Upper lobe of left lung (tissue), 6 donors: ENCODE data around the gene NEK10. TPM values are rescaled to one million over a fixed set of nuclear protein-coding genes. Genes with fewer than 3 reads are reported as not detected.

Experiments used
- ATAC-seq, 2 donors: fragments of 200-7000 bp; cut with Tn5 transposase; one replicate each; pipeline ENCODE4 v1.9.1; 2022; ENCODE audit warnings: mild to moderate bottlenecking in 2 of 2, moderate library complexity in 2 of 2; ENCODE audit not compliant: low FRiP score in 2 of 2
- DNase-seq, 2 donors: peaks; one replicate each; pipeline ENCODE4 v3.0.0-alpha.2; 2019 to 2020
- H3K27ac ChIP-seq, 4 donors: fragments of 200-600 bp; sonication (generic); one replicate each; pipeline ENCODE4 v1.5.1; 2016 to 2019
- H3K27me3 ChIP-seq, 4 donors: fragments of 200-600 bp; sonication (generic); one replicate each; pipeline ENCODE4 v1.5.1; 2017 to 2019
- H3K36me3 ChIP-seq, 4 donors: fragments of 200-600 bp; sonication (generic); one replicate each; pipeline ENCODE4 v1.5.1; 2016 to 2019
- H3K4me1 ChIP-seq, 4 donors: fragments of 200-600 bp; sonication (generic); one replicate each; pipeline ENCODE4 v1.5.1; 2018 to 2019
- H3K4me3 ChIP-seq, 4 donors: fragments of 200-600 bp; sonication (generic); one replicate each; pipeline ENCODE4 v1.5.1; 2017 to 2019; ENCODE audit warnings: mild to moderate bottlenecking in 2 of 4, moderate library complexity in 1 of 4
- H3K9me3 ChIP-seq, 4 donors: fragments of 200-600 bp; sonication (generic); one replicate each; pipeline ENCODE4 v1.5.1; 2018 to 2019
- CTCF ChIP-seq, 6 experiments: fragments of 450-650 bp in 4 of 6; fragments of 200-600 bp in 2 of 6; sonication (generic) in 2 of 6; IDR thresholded peaks; one replicate each; pipeline ENCODE4 v1.5.1; 2016 to 2019; ENCODE audit warnings: antibody characterized with exemption in 6 of 6
- EP300 ChIP-seq, 4 donors: sonication (generic); formaldehyde crosslinking; IDR thresholded peaks; one replicate each; pipeline ENCODE4 v1.5.1; 2017; ENCODE audit warnings: antibody characterized with exemption in 4 of 4, control low read depth in 2 of 4
- POLR2A ChIP-seq, 4 donors: fragments of 450-650 bp; IDR thresholded peaks; one replicate each; pipeline ENCODE4 v1.5.1; 2016 to 2017; ENCODE audit warnings: antibody characterized with exemption in 4 of 4, mild to moderate bottlenecking in 2 of 4
- POLR2AphosphoS5 ChIP-seq, 2 donors: sonication (generic); formaldehyde crosslinking; IDR thresholded peaks; one replicate each; pipeline ENCODE4 v1.5.1; 2017; ENCODE audit warnings: antibody characterized with exemption in 2 of 2
- WGBS, 2 donors: methylation state at CpG; one replicate each; pipeline ENCODE4 v1.1.5; 2017 to 2018; 5-methylcytosine and 5-hydroxymethylcytosine counted together
- total RNA-seq, 6 donors: library from RNA; depleted of rRNA in 4 of 6; stranded (reverse); fragments of >200 nt in 4 of 6; gene quantifications; one replicate each; pipeline versions ENCODE4 v1.1.0 to v1.2.1, GENCODE V29; 2016 to 2021
- donor health status: DM: no; HTN: no; CAD: no; lungs with moderate emphysema.
- donor health status: DM: no; HTN: yes; CAD: no; lungs with severe emphysema.

Gene NEK10
- total RNA-seq, 6 donors from 2014 or later: 0.29 to 85.3 (median 12.1) TPM

- no peak overlapping the region for H3K4me3 ChIP-seq
- 77 to 81% methylated on average over 6 of the region's 6 CpGs for WGBS, 2 donors
- H3K27ac ChIP-seq: no peak overlapping the region
- H3K36me3 ChIP-seq: no peaks in the 10 kb centered on the region
- no peaks in the 10 kb centered on the region for H3K9me3 ChIP-seq
- H3K4me1 ChIP-seq: no peaks in the 10 kb centered on the region
- TF ChIP-seq CTCF (IDR thresholded peaks at IDR 0.05) (no peak), POLR2A (IDR thresholded peaks at IDR 0.05) (no peak), EP300 (IDR thresholded peaks at IDR 0.05) (no peak), POLR2AphosphoS5 (IDR thresholded peaks at IDR 0.05) (no peak)
- H3K27me3 ChIP-seq: no peaks in the 10 kb centered on the region
- ATAC-seq (no peak), DNase-seq (no peak)
These were observed 292.2 kb downstream of the NEK10 start for GRCh38 chr3:27076815-27077630.

DNA sequence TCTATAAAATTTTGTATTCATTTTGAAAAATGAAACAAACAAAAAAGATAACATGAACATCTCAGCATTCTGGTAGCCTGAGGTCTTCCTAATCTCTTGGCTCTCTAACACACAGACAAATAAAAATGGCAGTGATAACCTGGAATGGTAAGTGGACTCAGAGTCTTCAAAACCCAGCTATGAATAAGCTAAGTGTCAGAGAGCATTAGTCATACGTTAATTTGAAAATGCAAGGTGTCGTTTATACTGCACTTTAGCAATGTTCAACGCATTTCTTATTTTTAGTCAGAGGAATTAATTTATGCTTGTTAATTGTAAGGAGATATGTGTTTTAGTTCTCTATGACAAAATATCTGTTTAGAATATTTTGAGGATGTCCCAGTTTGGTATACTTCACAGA, 294.3 kb downstream of the NEK10 start:
- no peaks in the 10 kb centered on the region for H3K4me1 ChIP-seq
- no peaks in the 10 kb centered on the region for H3K9me3 ChIP-seq
- H3K27ac ChIP-seq: no peak overlapping the region
- 87 to 96% methylated on average over 3 of the region's 3 CpGs for WGBS, 2 donors
- H3K36me3 ChIP-seq: no peaks in the 10 kb centered on the region
- ATAC-seq: no peak
- DNase-seq: no peak
- H3K4me3 ChIP-seq: no peak overlapping the region
- TF ChIP-seq POLR2A (IDR thresholded peaks at IDR 0.05): no peak
- no peak for TF ChIP-seq EP300 (IDR thresholded peaks at IDR 0.05)
- TF ChIP-seq POLR2AphosphoS5 (IDR thresholded peaks at IDR 0.05): no peak
- no peak for TF ChIP-seq CTCF (IDR thresholded peaks at IDR 0.05)
- H3K27me3 ChIP-seq: no peaks in the 10 kb centered on the region

- DNase-seq: no peak
- TF ChIP-seq CTCF (IDR thresholded peaks at IDR 0.05) (no peak), POLR2A (IDR thresholded peaks at IDR 0.05) (no peak), POLR2AphosphoS5 (IDR thresholded peaks at IDR 0.05) (no peak), EP300 (IDR thresholded peaks at IDR 0.05) (no peak)
- H3K9me3 ChIP-seq: no peaks in the 10 kb centered on the region
These were observed 295.3 kb downstream of the NEK10 start for GRCh38 chr3:27073912-27074311.

GRCh38 chr3:27072810-27073651, 296.2 kb downstream of the NEK10 start:
- Histone ChIP-seq H3K27ac (no peak overlapping the region), H3K4me1 (no peaks in the 10 kb centered on the region), H3K4me3 (no peak overlapping the region), H3K9me3 (no peaks in the 10 kb centered on the region), H3K27me3 (no peaks in the 10 kb centered on the region), H3K36me3 (no peaks in the 10 kb centered on the region)
- TF ChIP-seq POLR2AphosphoS5 (IDR thresholded peaks at IDR 0.05) (no peak), POLR2A (IDR thresholded peaks at IDR 0.05) (no peak), EP300 (IDR thresholded peaks at IDR 0.05) (no peak), CTCF (IDR thresholded peaks at IDR 0.05) (no peak)
- ATAC-seq (no peak), DNase-seq (no peak)
- 61 to 64% methylated on average over 8 of the region's 8 CpGs for WGBS, 2 donors

More at GRCh38 chr3:27073912-27074311, 295.3 kb downstream of the NEK10 start:
- 73 to 74% methylated on average over 3 of the region's 3 CpGs for WGBS, 2 donors
- no peak overlapping the region for H3K27ac ChIP-seq
- H3K27me3 ChIP-seq: no peaks in the 10 kb centered on the region
- no peak for ATAC-seq
- H3K36me3 ChIP-seq: no peaks in the 10 kb centered on the region
- H3K4me3 ChIP-seq: no peak overlapping the region
- H3K4me1 ChIP-seq: no peaks in the 10 kb centered on the region
